ENCODE measurements around the gene PIK3R1. TPM values are rescaled to one million over a fixed set of nuclear protein-coding genes. Genes with fewer than 3 reads are reported as not detected.

The PIK3R1 gene
- total RNA-seq, 1 experiment from 2014 or later, result 1.7 TPM

DNA sequence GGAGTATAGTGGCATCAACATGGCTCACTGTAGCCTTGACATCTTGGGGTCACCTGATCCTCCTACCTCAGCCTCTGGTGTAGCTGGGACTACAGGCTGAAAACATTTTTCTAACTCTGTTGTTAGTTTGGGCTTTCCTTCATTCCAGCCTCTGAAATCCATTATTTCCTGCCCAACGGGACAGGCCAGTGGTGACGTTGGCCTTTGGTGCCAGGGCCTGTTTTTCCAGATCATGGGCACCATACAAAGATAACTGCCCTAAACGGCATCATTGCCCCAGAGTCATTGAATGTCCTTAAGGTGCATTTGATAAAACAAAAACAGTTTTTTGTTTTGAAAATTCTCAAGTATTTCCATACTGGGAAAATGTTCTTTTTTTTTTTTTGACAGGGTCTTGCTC is 32.1 kb downstream of the PIK3R1 start:
- Histone ChIP-seq H3K79me2 (ENCODE audit: low read length) (no peaks in the 10 kb centered on the region), H3K36me3 (ENCODE audit: low read depth, low read length) (no peaks in the 10 kb centered on the region; the same call in 1 of the 2 replicates), H3K4me1 (ENCODE audit: insufficient read depth, low read length) (no peaks in the 10 kb centered on the region), H3K4me2 (ENCODE audit: low read length) (no peak overlapping the region), H3K27ac (ENCODE audit: low read length) (no peak overlapping the region), H2AFZ (ENCODE audit: low read length) (no peak overlapping the region), H3F3A (ENCODE audit: low read length, unreplicated experiment) (no peaks in the 10 kb centered on the region), H3K27me3 (ENCODE audit: low read length) (no peaks in the 10 kb centered on the region), H3K9me2 (replicated peaks; ENCODE audit: low read length) (no peaks in the 10 kb centered on the region), H4K20me1 (ENCODE audit: low read length) (no peaks in the 10 kb centered on the region), H3K9ac (ENCODE audit: low read length) (no peak overlapping the region), H3K4me3 (ENCODE audit: low read length) (no peak overlapping the region), H3K9me3 (ENCODE audit: low read length) (no peaks in the 10 kb centered on the region)
- no peak for ATAC-seq
- POLR2A ChIA-PET (ENCODE audit: unreplicated experiment), result no interaction called here
- CTCF ChIA-PET, result no interaction called here
- TF ChIP-seq EZH2 (IDR thresholded peaks at IDR 0.05; ENCODE audit: low read length, unreplicated experiment), result no peak
- no TSS peak for BruUV-seq (replicated peaks)
- intact Hi-C loops (cut with micrococcal nuclease), result no loop called here
- no peak for DNase-seq

DNA sequence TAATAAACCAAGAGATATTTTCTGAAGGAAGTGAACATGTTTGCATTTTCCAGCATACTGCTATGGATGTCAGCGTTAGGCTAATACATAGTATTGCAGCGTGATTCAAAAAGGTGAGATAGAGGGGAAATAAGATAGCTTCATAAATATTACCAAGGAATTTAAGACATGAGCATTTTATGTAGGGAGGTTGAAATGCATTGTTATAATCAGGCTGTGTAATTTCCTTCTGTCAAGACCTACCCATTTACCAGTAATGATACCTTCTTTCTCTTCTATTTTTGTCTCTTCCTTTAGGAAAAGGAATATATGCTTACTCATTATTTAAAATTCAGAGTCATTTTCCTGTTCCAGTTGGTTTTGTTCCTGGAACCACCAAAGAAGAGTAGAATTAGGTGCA is 33.3 kb downstream of the PIK3R1 start:
- ATAC-seq, result no peak
- CTCF ChIA-PET, result no interaction called here

DNA sequence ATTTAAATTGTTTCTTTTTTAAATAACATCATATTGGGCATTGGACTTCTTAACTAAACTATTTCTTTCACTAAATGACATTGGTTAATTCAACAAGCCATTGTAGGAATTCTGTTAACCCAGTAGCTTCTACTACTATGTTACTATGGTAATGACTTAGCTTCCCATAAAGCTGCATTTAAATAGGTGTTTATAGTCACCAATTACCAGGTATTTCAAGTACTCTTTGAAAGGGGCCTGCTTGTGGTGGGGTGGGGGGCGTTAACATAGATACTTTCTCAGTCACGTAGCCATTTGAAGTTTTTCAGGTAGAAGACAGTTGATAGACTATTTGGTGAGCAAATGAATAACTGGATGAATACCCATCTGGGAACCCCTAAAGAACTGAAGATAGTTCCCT is 34.0 kb downstream of the PIK3R1 start:
- Histone ChIP-seq H3F3A (ENCODE audit: low read length, unreplicated experiment) (no peaks in the 10 kb centered on the region), H3K9me2 (replicated peaks; ENCODE audit: low read length) (no peaks in the 10 kb centered on the region), H3K4me1 (ENCODE audit: insufficient read depth, low read length) (no peaks in the 10 kb centered on the region), H3K9me3 (ENCODE audit: low read length) (no peaks in the 10 kb centered on the region), H3K4me2 (ENCODE audit: low read length) (no peak overlapping the region), H3K27me3 (ENCODE audit: low read length) (no peaks in the 10 kb centered on the region), H3K79me2 (ENCODE audit: low read length) (no peaks in the 10 kb centered on the region), H2AFZ (ENCODE audit: low read length) (no peak overlapping the region), H3K27ac (ENCODE audit: low read length) (no peak overlapping the region), H4K20me1 (ENCODE audit: low read length) (no peaks in the 10 kb centered on the region), H3K9ac (ENCODE audit: low read length) (no peak overlapping the region), H3K4me3 (ENCODE audit: low read length) (no peak overlapping the region), H3K36me3 (ENCODE audit: low read depth, low read length) (no peaks in the 10 kb centered on the region; the same call in 1 of the 2 replicates)
- intact Hi-C loops (cut with micrococcal nuclease), result no loop called here
- ChIA-PET CTCF (no interaction called here), POLR2A (ENCODE audit: unreplicated experiment) (no interaction called here)
- TF ChIP-seq EZH2 (IDR thresholded peaks at IDR 0.05; ENCODE audit: low read length, unreplicated experiment), result no peak
- TF ChIP-seq, protein P1, sequence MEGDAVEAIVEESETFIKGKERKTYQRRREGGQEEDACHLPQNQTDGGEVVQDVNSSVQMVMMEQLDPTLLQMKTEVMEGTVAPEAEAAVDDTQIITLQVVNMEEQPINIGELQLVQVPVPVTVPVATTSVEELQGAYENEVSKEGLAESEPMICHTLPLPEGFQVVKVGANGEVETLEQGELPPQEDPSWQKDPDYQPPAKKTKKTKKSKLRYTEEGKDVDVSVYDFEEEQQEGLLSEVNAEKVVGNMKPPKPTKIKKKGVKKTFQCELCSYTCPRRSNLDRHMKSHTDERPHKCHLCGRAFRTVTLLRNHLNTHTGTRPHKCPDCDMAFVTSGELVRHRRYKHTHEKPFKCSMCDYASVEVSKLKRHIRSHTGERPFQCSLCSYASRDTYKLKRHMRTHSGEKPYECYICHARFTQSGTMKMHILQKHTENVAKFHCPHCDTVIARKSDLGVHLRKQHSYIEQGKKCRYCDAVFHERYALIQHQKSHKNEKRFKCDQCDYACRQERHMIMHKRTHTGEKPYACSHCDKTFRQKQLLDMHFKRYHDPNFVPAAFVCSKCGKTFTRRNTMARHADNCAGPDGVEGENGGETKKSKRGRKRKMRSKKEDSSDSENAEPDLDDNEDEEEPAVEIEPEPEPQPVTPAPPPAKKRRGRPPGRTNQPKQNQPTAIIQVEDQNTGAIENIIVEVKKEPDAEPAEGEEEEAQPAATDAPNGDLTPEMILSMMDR (conservative IDR thresholded peaks at IDR 0.05; ENCODE audit: low read depth, low read length), result no peak
- no peak for TF ChIP-seq EZH2phosphoT487 (IDR thresholded peaks at IDR 0.05; ENCODE audit: borderline replicate concordance, low read length)
- DNase-seq (no peak), ATAC-seq (no peak)
- no TSS peak for BruUV-seq (replicated peaks)

More for the DNA sequence above, 33.3 kb downstream of the PIK3R1 start:
- Histone ChIP-seq H3K27ac (ENCODE audit: low read length) (no peak overlapping the region), H3K4me2 (ENCODE audit: low read length) (no peak overlapping the region), H2AFZ (ENCODE audit: low read length) (no peak overlapping the region), H3K36me3 (ENCODE audit: low read depth, low read length) (no peaks in the 10 kb centered on the region; the same call in 1 of the 2 replicates), H3K9ac (ENCODE audit: low read length) (no peak overlapping the region), H3K9me3 (ENCODE audit: low read length) (no peaks in the 10 kb centered on the region), H3K79me2 (ENCODE audit: low read length) (no peaks in the 10 kb centered on the region), H3F3A (ENCODE audit: low read length, unreplicated experiment) (no peaks in the 10 kb centered on the region), H3K9me2 (replicated peaks; ENCODE audit: low read length) (no peaks in the 10 kb centered on the region), H4K20me1 (ENCODE audit: low read length) (no peaks in the 10 kb centered on the region), H3K4me1 (ENCODE audit: insufficient read depth, low read length) (no peaks in the 10 kb centered on the region), H3K4me3 (ENCODE audit: low read length) (no peak overlapping the region), H3K27me3 (ENCODE audit: low read length) (no peaks in the 10 kb centered on the region)
- DNase-seq, result no peak
- POLR2A ChIA-PET (ENCODE audit: unreplicated experiment), result no interaction called here
- intact Hi-C loops (cut with micrococcal nuclease), result no loop called here
- no peak for TF ChIP-seq EZH2phosphoT487 (IDR thresholded peaks at IDR 0.05; ENCODE audit: borderline replicate concordance, low read length)
- no peak for TF ChIP-seq EZH2 (IDR thresholded peaks at IDR 0.05; ENCODE audit: low read length, unreplicated experiment)
- TF ChIP-seq, protein P1 (conservative IDR thresholded peaks at IDR 0.05; ENCODE audit: low read depth, low read length), result no peak
- BruUV-seq (replicated peaks), result no TSS peak

Data from PC-3 (cell line).